ENCODE measurements around the gene RNU1-4.
"Not testable (repeated sequence)": the region's sequence is repeated elsewhere in the genome, so short reads cannot be mapped to it uniquely, and the experiment has no call there.

- not testable (repeated sequence) for TF ChIP-seq EZH2 (IDR thresholded peaks at IDR 0.05; ENCODE audit: low read length); CTCF (optimal IDR thresholded peaks at IDR 0.05 in 1 of 3, IDR thresholded peaks at IDR 0.05 in 1 of 3, conservative IDR thresholded peaks at IDR 0.05 in 1 of 3; ENCODE audit: extremely low read depth in 1 of 3, insufficient read depth in 2 of 3, low read length in 3 of 3)
Observed at GRCh38 chr1:16759650-16760455, 19.5 kb downstream of the RNU1-4 start.

Data from keratinocyte (primary cell).